ENCODE data around the gene CABYR.
"Not testable (repeated sequence)": the region's sequence is repeated elsewhere in the genome, so short reads cannot be mapped to it uniquely, and the experiment has no call there.

Gene CABYR

GRCh38 chr18:24130494-24130893 lies 8.4 kb upstream of the CABYR start:
- no peak for DNase-seq

GRCh38 chr18:24136967-24137373 lies 1.9 kb upstream of the CABYR start:
- DNase-seq: no peak

- DNase-seq: peak; percentile 46
Observed at GRCh38 chr18:24138409-24138788, 463 bp upstream of the CABYR start.

- no peak for DNase-seq
Observed at GRCh38 chr18:24140697-24141096, 1.8 kb downstream of the CABYR start.

- DNase-seq: no peak
Observed at GRCh38 chr18:24142376-24142775, 3.5 kb downstream of the CABYR start.

- not testable (repeated sequence) for DNase-seq
Observed at GRCh38 chr18:24149591-24149990, 10.7 kb downstream of the CABYR start.

GRCh38 chr18:24153397-24153796 lies 14.5 kb downstream of the CABYR start:
- no peak for DNase-seq

GRCh38 chr18:24157855-24158254 lies 19.0 kb downstream of the CABYR start:
- DNase-seq: no peak

- DNase-seq: no peak
Observed at GRCh38 chr18:24160086-24160485, 21.2 kb downstream of the CABYR start.

GRCh38 chr18:24161304-24161703 lies 22.4 kb downstream of the CABYR start:
- DNase-seq: no peak

- DNase-seq: no peak
Observed at GRCh38 chr18:24168496-24168895, 29.6 kb downstream of the CABYR start.

GRCh38 chr18:24170360-24170759 lies 31.5 kb downstream of the CABYR start:
- no peak for DNase-seq

- DNase-seq: no peak
Observed at GRCh38 chr18:24173997-24174396, 35.1 kb downstream of the CABYR start.

- peak; percentile 39 for DNase-seq
Observed at GRCh38 chr18:24176727-24177416, 38.0 kb downstream of the CABYR start.

- DNase-seq: no peak
Observed at GRCh38 chr18:24177499-24178133, 38.8 kb downstream of the CABYR start.

- no peak for DNase-seq
Observed at GRCh38 chr18:24180048-24180447, 41.2 kb downstream of the CABYR start.

GRCh38 chr18:24181806-24182205 lies 42.9 kb downstream of the CABYR start:
- DNase-seq: no peak

GRCh38 chr18:24185805-24186204 lies 46.9 kb downstream of the CABYR start:
- no peak for DNase-seq

- peak; percentile 48 for DNase-seq
Observed at GRCh38 chr18:24187049-24187448, 48.2 kb downstream of the CABYR start.

- peak; percentile 1 for DNase-seq
Observed at GRCh38 chr18:24187689-24188088, 48.8 kb downstream of the CABYR start.

- DNase-seq: no peak
Observed at GRCh38 chr18:24188120-24188519, 49.3 kb downstream of the CABYR start.

- no peak for DNase-seq
Observed at GRCh38 chr18:24189007-24189528, 50.2 kb downstream of the CABYR start.

GRCh38 chr18:24189664-24190346 lies 50.9 kb downstream of the CABYR start:
- DNase-seq: no peak

- DNase-seq: no peak
Observed at GRCh38 chr18:24190590-24190989, 51.7 kb downstream of the CABYR start.

Measured in inflammatory macrophage treated with lipopolysaccharide for 4 hours (primary cell).